HG03575 (cell line): ENCODE data around the gene EGR1.

Experiments used
- ATAC-seq: cut with Tn5 transposase; IDR thresholded peaks from one replicate; pipeline ENCODE4 v1.9.1; 2021; ENCODE audit not compliant: unreplicated experiment, insufficient number of reproducible peaks, low FRiP score; ENCODE audit errors: extremely low read depth

Gene EGR1

GRCh38 chr5:138465261-138466124 lies at the start of gene EGR1:
TSS of gene EGR1 (plus strand) at chr5:138465479. CDS start at chr5:138465762, 283 bp downstream.
- ATAC-seq: peak; percentile 20

- ATAC-seq: no peak
Observed at GRCh38 chr5:138418444-138418843, 46.8 kb upstream of the EGR1 start.

- no peak for ATAC-seq
Observed at GRCh38 chr5:138425079-138425478, 40.2 kb upstream of the EGR1 start.

GRCh38 chr5:138435943-138436342 lies 29.3 kb upstream of the EGR1 start:
- ATAC-seq: no peak

GRCh38 chr5:138438003-138438723 lies 27.1 kb upstream of the EGR1 start:
- no peak for ATAC-seq

- ATAC-seq: no peak
Observed at GRCh38 chr5:138438724-138439476, 26.4 kb upstream of the EGR1 start, which contains the start of gene REEP2. TSS of gene REEP2 (plus strand) at chr5:138439057. CDS start at chr5:138439209, 152 bp downstream.

- no peak for ATAC-seq
Observed at GRCh38 chr5:138439477-138440158, 25.7 kb upstream of the EGR1 start.

GRCh38 chr5:138440159-138441073 lies 24.9 kb upstream of the EGR1 start:
- no peak for ATAC-seq

GRCh38 chr5:138441221-138441620 lies 24.1 kb upstream of the EGR1 start:
- ATAC-seq: no peak

- ATAC-seq: no peak
Observed at GRCh38 chr5:138444078-138444773, 21.1 kb upstream of the EGR1 start.

GRCh38 chr5:138444774-138445546 lies 20.3 kb upstream of the EGR1 start:
- ATAC-seq: no peak

GRCh38 chr5:138445547-138446271 lies 19.6 kb upstream of the EGR1 start:
- no peak for ATAC-seq

GRCh38 chr5:138448070-138448469 lies 17.2 kb upstream of the EGR1 start:
- ATAC-seq: no peak

- no peak for ATAC-seq
Observed at GRCh38 chr5:138448481-138449398, 16.5 kb upstream of the EGR1 start.
